ENCODE measurements around the gene UGT1A10.
"Not testable (repeated sequence)": the region's sequence is repeated elsewhere in the genome, so short reads cannot be mapped to it uniquely, and the experiment has no call there.

The UGT1A10 gene

GRCh38 chr2:233713262-233713615 lies 77.0 kb downstream of the UGT1A10 start:
- H3K4me3 ChIP-seq (replicated peaks; ENCODE audit: low read depth, low read length), result no peak overlapping the region
- TF ChIP-seq CTCF (IDR thresholded peaks at IDR 0.05; ENCODE audit: insufficient read depth, low read length, poor library complexity, severe bottlenecking), result no peak
- no peaks in the 10 kb centered on the region for H3K27me3 ChIP-seq (replicated peaks; ENCODE audit: control insufficient read depth, insufficient read depth, low read length)
- DNase-seq (ENCODE audit: extremely low read depth, insufficient read length), result no peak
- no peaks in the 10 kb centered on the region for H3K36me3 ChIP-seq (ENCODE audit: control insufficient read depth, insufficient read depth, low read length)

DNA sequence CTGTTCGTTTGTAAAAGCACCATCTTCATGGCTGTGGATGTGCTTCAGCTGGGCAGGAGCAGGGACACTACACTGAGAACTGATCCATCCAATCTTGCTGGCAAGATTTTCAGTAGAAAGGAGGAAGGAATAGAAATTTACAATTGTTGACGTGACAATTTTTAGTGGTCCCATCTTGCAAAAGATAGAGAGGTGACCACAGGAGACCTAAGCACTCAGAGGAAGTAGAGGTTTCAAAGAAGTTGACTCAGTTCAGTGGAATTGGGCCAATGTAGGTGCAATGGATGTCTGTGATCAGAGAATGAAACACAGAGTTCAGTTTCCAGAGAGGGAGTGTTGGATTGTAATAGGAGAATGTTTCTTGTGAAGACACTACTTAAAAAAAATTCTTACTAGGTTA lies 77.9 kb downstream of the UGT1A10 start:
- H3K36me3 ChIP-seq (ENCODE audit: control insufficient read depth, insufficient read depth, low read length), result no peaks in the 10 kb centered on the region
- no peak overlapping the region for H3K4me3 ChIP-seq (replicated peaks; ENCODE audit: low read depth, low read length)
- H3K27me3 ChIP-seq (replicated peaks; ENCODE audit: control insufficient read depth, insufficient read depth, low read length), result no peaks in the 10 kb centered on the region
- no peak for TF ChIP-seq CTCF (IDR thresholded peaks at IDR 0.05; ENCODE audit: insufficient read depth, low read length, poor library complexity, severe bottlenecking)
- no peak for DNase-seq (ENCODE audit: extremely low read depth, insufficient read length)

DNA sequence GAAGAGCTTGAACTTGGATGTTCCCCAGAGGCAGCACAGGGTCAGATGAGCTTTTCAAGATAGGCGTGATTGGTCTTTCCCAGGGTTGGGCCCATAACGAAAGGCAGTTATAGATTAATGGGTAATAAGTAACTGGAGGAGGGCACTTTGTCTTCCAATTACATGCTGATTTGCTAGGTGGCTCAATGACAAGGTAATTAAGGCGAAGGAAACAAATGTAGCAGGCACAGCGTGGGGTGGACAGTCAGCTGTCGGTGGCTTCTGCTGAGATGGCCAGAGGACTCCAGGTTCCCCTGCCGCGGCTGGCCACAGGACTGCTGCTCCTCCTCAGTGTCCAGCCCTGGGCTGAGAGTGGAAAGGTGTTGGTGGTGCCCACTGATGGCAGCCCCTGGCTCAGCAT lies 82.3 kb downstream of the UGT1A10 start, which contains the start of gene UGT1A4:
UGT1A4 (plus strand) TSS at position 185 of the 400 bp plus-strand sequence; CDS start at position 270, 85 bp downstream.
- TF ChIP-seq CTCF (IDR thresholded peaks at IDR 0.05; ENCODE audit: insufficient read depth, low read length, poor library complexity, severe bottlenecking), result no peak
- DNase-seq (ENCODE audit: extremely low read depth, insufficient read length), result no peak
- Histone ChIP-seq H3K27me3 (replicated peaks; ENCODE audit: control insufficient read depth, insufficient read depth, low read length) (no peaks in the 10 kb centered on the region), H3K36me3 (ENCODE audit: control insufficient read depth, insufficient read depth, low read length) (no peaks in the 10 kb centered on the region), H3K4me3 (replicated peaks; ENCODE audit: low read depth, low read length) (no peak within 1 kb of the TSS)

DNA sequence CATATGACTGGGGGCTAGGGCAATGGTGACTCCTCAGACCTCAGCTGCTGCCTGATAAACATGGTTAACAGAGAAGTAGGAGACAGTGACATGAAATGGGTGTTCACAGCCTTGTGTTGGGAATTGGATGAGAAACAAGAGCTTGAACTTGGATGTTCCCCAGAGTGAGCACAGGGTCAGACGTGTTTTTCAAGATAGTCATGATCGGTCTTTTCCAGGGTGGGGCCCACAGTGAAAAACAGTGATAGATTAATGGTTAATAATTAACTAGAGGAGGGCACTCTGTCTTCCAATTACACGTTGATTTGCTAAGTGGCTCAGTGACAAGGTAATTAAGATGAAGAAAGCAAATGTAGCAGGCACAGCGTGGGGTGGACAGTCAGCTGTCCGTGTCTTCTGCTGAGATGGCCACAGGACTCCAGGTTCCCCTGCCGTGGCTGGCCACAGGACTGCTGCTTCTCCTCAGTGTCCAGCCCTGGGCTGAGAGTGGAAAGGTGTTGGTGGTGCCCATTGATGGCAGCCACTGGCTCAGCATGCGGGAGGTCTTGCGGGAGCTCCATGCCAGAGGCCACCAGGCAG lies 92.6 kb downstream of the UGT1A10 start, which contains the start of gene UGT1A3:
UGT1A3 (plus strand) TSS at position 320 of the 579 bp plus-strand sequence; CDS start at position 405, 85 bp downstream.
- no peak for TF ChIP-seq CTCF (IDR thresholded peaks at IDR 0.05; ENCODE audit: insufficient read depth, low read length, poor library complexity, severe bottlenecking)
- Histone ChIP-seq H3K4me3 (replicated peaks; ENCODE audit: low read depth, low read length) (no peak within 1 kb of the TSS), H3K27me3 (replicated peaks; ENCODE audit: control insufficient read depth, insufficient read depth, low read length) (no peaks in the 10 kb centered on the region), H3K36me3 (ENCODE audit: control insufficient read depth, insufficient read depth, low read length) (no peaks in the 10 kb centered on the region)
- no peak for DNase-seq (ENCODE audit: extremely low read depth, insufficient read length)

GRCh38 chr2:233736868-233737653 lies 100.8 kb downstream of the UGT1A10 start:
- not testable (repeated sequence) for DNase-seq (ENCODE audit: extremely low read depth, insufficient read length); H3K27me3 ChIP-seq (replicated peaks; ENCODE audit: control insufficient read depth, insufficient read depth, low read length); H3K4me3 ChIP-seq (replicated peaks; ENCODE audit: low read depth, low read length); H3K36me3 ChIP-seq (ENCODE audit: control insufficient read depth, insufficient read depth, low read length)

GRCh38 chr2:233740870-233741269 lies 104.6 kb downstream of the UGT1A10 start:
- no peak for DNase-seq (ENCODE audit: extremely low read depth, insufficient read length)
- H3K36me3 ChIP-seq (ENCODE audit: control insufficient read depth, insufficient read depth, low read length), result no peaks in the 10 kb centered on the region
- no peak overlapping the region for H3K4me3 ChIP-seq (replicated peaks; ENCODE audit: low read depth, low read length)
- H3K27me3 ChIP-seq (replicated peaks; ENCODE audit: control insufficient read depth, insufficient read depth, low read length), result no peaks in the 10 kb centered on the region
- no peak for TF ChIP-seq CTCF (IDR thresholded peaks at IDR 0.05; ENCODE audit: insufficient read depth, low read length, poor library complexity, severe bottlenecking)

All from GM06990 (cell line).